MCF 10A (cell line): Measurements from ENCODE around the gene USHBP1. TPM values are rescaled to one million over a fixed set of nuclear protein-coding genes. Genes with fewer than 3 reads are reported as not detected.
A peak's percentile ranks its signal among the peaks of the same experiment; 100 is the strongest.

Experiments
- BruUV-seq: library from RNA; stranded (reverse); fragments of 400-500 nt; replicated peaks from 2 replicates; lab custom pipeline; 2021; lab: Mats Ljungman, UMichigan
- CTCF ChIA-PET: fragments of 300-600 bp; sonication (Branson Sonifier 250); formaldehyde crosslinking; extraction: SDS; loops from one replicate; lab custom pipeline; 2021; ENCODE audit warnings: antibody characterized with exemption, inconsistent platforms; lab: Yijun Ruan, JAX
- POLR2A ChIA-PET: fragments of 300-600, 350-650 bp; sonication (Branson Sonifier 250); formaldehyde crosslinking; extraction: SDS; loops from one replicate; lab custom pipeline; 2020; ENCODE audit warnings: antibody characterized with exemption, inconsistent platforms; lab: Yijun Ruan, JAX
- DNase-seq: peaks from one replicate; pipeline ENCODE4 v3.0.0-alpha.2; 2018; ENCODE audit not compliant: unreplicated experiment
- H3K27ac Mint-ChIP-seq: one replicate; pipeline ENCODE4 v1.8.0; 2022; ENCODE audit warnings: mild to moderate bottlenecking, low read depth, mixed read lengths; ENCODE audit not compliant: unreplicated experiment
- H3K27me3 Mint-ChIP-seq: one replicate; pipeline ENCODE4 v1.8.0; 2022; ENCODE audit warnings: mixed read lengths; ENCODE audit not compliant: insufficient read depth, unreplicated experiment
- H3K36me3 Mint-ChIP-seq: one replicate; pipeline ENCODE4 v1.8.0; 2022; ENCODE audit warnings: mild to moderate bottlenecking, moderate library complexity, mixed read lengths; ENCODE audit not compliant: insufficient read depth, unreplicated experiment
- H3K4me1 Mint-ChIP-seq: one replicate; pipeline ENCODE4 v1.8.0; 2022; ENCODE audit warnings: mixed read lengths; ENCODE audit not compliant: insufficient read depth, unreplicated experiment
- H3K4me3 Mint-ChIP-seq: one replicate; pipeline ENCODE4 v1.8.0; 2022; ENCODE audit warnings: mild to moderate bottlenecking, moderate library complexity, mixed read lengths; ENCODE audit not compliant: unreplicated experiment
- H3K9me3 Mint-ChIP-seq: one replicate; pipeline ENCODE4 v1.8.0; 2022; ENCODE audit warnings: mixed read lengths; ENCODE audit not compliant: unreplicated experiment
- CTCF ChIP-seq: fragments of 200-600 bp; IDR thresholded peaks from one replicate; pipeline ENCODE4 v1.8.0; 2022; ENCODE audit warnings: antibody characterized with exemption, mild to moderate bottlenecking; ENCODE audit not compliant: unreplicated experiment
- intact Hi-C: fragments of 100-400 bp; cut with micrococcal nuclease; formaldehyde crosslinking; loops from 2 replicates; pipeline ENCODE4 v1.14.1; 2022
- total RNA-seq: library from RNA; stranded (reverse); gene quantifications from 2 replicates; pipeline ENCODE4 v1.2.3, GENCODE V29; 2022

Gene USHBP1
- total RNA-seq, 1 experiment from 2014 or later, result not detected

DNA sequence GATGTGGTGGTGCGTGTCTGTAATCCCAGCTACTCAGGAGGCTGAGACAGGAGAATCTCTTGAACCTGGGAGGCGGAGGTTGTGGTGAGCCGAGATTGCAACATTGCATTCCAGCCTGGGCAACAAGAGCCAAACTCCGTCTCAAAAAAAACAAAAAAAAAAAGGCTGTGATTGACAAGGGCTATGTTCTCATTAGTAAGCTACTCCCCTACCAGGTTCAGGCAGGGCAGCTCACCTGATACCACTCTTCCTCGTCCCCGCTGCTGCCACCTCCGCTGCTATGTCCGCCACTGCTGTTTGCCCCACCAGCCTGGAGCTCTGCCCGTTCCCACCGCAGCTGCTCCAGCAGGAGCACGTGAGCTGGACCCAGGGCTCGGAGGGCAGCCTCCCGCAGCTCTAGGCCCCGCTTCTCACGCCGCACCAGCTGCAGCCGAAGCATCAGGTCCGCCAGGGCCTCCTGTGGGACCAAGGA, 9.4 kb downstream of the USHBP1 start:
- H3K27me3 Mint-ChIP-seq, result no peaks in the 10 kb centered on the region
- H3K4me1 Mint-ChIP-seq, result peaks cover 10% of the 10 kb centered on the region
- intact Hi-C loops, result no loop called here
- no TSS peak for BruUV-seq
- peak; percentile 75 for DNase-seq
- no peak overlapping the region for H3K4me3 Mint-ChIP-seq
- no peak overlapping the region for H3K27ac Mint-ChIP-seq
- TF ChIP-seq CTCF, result no peak
- H3K36me3 Mint-ChIP-seq, result peaks cover 8% of the 10 kb centered on the region
- H3K9me3 Mint-ChIP-seq, result no peaks in the 10 kb centered on the region
- ChIA-PET POLR2A (interaction anchor here (0.6 to 1.7 kb wide), 8 partner anchors 11 to 763 kb away, joined by 3 to 16 read pairs (median 4); partner anchors contain the start of genes BABAM1 and OCEL1), CTCF (interaction anchor here (0.5 to 1.4 kb wide), 5 partner anchors 8 to 332 kb away, joined by 3 to 5 read pairs (median 4); partner anchors contain the start of gene USHBP1)

DNA sequence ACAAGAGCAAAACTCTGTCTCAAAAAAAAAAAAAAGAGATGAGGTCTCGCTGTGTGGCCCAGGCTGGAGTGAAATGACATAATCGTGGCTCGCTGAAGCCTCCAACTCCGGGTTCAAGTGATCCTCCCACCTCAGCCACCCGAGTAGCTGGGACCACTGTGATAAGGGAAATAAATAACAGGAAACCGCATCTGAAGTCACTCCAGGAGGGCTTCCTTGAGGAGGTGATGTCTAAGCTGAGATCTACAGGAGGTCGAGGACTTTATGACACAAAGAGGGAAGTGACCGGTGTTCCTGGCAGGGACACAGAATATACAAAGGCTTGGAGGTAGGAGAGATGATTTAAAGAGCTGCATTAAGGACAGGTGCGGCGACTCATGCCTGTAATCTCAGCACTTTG, 9.9 kb downstream of the USHBP1 start:
- TF ChIP-seq CTCF, result no peak
- Mint-ChIP-seq H3K4me3 (no peak overlapping the region), H3K36me3 (peaks cover 8% of the 10 kb centered on the region), H3K9me3 (no peaks in the 10 kb centered on the region), H3K27me3 (no peaks in the 10 kb centered on the region), H3K27ac (no peak overlapping the region), H3K4me1 (peaks cover 10% of the 10 kb centered on the region)
- ChIA-PET POLR2A (interaction anchor here (0.9 to 1.7 kb wide), 5 partner anchors 10 to 40 kb away, joined by 3 to 16 read pairs (median 7); partner anchors contain the start of genes BABAM1 and OCEL1), CTCF (interaction anchor here (0.7 to 1.4 kb wide), 2 partner anchors 8 to 9 kb away, joined by 3 to 5 read pairs; partner anchors contain the start of gene USHBP1)
- no TSS peak for BruUV-seq
- intact Hi-C loops, result no loop called here
- no peak for DNase-seq

GRCh38 chr19:17249887-17250548, 14.5 kb downstream of the USHBP1 start:
- H3K4me3 Mint-ChIP-seq, result no peak overlapping the region
- no peak for DNase-seq
- H3K36me3 Mint-ChIP-seq, result peaks cover 14% of the 10 kb centered on the region
- ChIA-PET POLR2A (interaction anchor here (0.8 to 2.8 kb wide), 5 partner anchors 8 to 43 kb away, joined by 3 to 21 read pairs (median 3); partner anchors contain the start of gene BABAM1), CTCF (interaction anchor here (1.0 to 6.4 kb wide), 2 partner anchors 10 to 17 kb away, joined by 5 to 56 read pairs; partner anchors contain the start of gene BABAM1)
- no peaks in the 10 kb centered on the region for H3K9me3 Mint-ChIP-seq
- no TSS peak for BruUV-seq
- peaks cover 28% of the 10 kb centered on the region for H3K4me1 Mint-ChIP-seq
- no peaks in the 10 kb centered on the region for H3K27me3 Mint-ChIP-seq
- H3K27ac Mint-ChIP-seq, result peak overlapping the region; percentile 78
- TF ChIP-seq CTCF, result no peak
- intact Hi-C loops, result no loop called here
